ENCODE results near the gene SIK3.

SIK3 gene

DNA sequence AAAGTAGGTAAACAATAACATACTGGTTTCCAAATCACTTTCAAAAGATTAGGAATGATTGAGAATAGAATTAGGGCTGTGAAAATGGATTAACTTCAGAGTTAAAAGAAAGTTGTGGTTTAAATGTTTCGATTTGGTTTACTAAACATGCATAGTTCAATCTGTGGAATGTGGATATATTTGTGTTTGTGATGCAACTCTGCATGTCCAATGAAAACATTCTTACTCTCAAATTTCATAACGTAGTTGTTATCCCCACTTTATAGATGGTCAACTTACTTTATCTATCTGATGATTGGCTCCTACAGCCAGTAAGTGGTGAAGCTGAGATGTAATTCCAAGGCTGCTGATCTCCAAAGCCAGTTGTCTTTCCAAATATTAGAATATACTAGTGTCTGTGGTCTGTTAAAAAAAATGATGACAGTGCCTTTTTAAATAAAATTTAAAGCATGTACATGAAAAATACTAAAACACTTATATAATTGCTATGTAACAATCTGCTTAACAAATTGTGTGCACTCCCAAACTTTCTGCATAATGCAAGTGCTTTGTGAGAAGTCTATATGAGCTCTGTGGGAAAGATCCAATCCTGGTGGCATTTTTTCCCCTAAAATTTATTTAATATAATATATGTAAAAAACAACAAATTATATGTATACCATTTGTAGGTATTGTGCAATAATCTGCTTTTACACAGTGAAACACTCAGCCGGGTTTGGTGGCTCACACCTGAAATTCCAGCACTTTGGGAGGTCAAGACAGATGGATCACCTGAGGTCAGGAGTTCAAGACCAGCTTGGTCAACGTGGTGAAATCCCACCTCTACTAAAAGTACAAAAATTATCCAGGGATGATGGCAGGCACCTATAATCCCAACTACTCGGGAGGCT is 9.7 kb upstream of the SIK3 start:
- DNase-seq = no peak

DNA sequence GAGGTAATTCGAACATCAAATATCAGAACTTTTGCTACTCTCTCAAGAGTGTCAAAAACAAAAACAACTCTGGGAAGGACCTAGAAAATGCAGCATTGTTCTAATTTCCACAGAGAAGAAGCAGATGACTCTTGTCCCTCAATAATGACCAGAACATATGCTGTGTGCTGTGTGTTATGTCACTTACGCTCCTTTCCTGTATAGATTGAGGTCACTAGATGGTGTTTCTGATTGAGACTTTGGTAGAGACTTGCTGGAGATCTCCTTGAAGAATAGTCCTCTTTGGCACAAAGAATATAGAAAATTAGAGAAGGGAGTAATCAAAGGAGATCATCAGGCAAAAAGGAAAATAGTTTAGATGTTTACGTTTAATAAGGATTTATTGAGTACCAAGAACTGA is 2.3 kb upstream of the SIK3 start:
- no peak for DNase-seq

DNA sequence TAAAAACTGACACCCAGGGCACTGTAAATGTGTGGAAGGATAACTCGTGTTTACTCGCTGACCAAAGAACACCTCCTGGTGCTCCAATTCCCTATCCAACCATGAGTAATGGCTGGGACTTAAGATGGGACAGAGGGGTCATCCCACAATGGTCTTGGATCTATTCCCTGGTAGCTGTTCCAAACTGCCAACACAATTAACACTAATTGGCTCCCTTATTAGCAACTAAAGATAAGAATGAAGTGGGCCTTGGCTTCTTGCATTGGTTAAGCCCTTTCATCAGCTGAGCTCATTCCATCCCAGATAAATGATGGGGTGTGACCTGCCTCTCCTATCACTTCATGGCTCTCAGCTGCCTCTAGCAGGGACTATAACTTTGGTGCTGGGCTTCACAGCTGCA is 1.5 kb upstream of the SIK3 start:
- no peak for DNase-seq

DNA sequence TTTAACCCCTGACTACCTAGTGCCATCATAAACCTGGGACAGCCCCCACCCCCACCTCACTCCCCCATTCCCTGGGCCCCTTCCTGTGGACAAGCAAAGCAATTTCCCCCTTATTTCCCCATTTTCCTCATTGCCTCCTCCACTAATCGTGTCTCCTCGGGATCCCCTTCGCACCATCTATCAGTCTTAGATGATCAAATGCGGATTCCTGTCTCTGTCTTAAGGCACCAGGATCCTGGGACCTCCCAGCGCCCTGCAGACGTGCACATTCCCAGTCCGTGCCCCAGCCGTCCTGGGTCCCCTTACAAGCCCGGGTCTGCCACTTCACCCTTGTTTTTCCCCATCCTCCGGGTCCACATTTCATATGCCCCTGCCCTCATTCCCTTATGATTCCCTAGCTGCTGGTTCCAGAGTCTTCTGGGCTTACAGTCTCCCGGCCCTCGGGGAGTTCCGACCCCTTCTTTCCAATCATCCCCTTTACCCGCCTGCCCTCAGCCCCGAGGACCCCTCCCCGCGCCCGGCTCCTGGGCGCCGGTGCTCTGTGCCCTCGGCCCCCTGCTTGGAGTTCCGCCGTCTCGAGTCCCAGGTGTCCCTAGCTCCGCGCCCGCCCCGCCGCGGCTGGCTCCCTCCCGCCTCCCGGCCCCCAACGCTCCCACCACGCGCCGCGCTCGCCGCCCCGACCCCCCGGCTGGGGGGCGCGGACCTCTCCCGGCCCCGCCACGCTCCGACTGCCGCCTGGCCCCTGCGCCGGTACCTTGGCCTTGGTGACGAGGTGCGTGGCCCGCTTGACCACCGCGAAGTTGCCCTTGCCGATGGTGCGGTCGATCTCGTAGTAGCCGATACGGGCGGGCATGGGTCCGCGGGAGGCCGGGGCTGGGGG is 599 bp downstream of the SIK3 start:
- peak; percentile 55 to 93 for DNase-seq

DNA sequence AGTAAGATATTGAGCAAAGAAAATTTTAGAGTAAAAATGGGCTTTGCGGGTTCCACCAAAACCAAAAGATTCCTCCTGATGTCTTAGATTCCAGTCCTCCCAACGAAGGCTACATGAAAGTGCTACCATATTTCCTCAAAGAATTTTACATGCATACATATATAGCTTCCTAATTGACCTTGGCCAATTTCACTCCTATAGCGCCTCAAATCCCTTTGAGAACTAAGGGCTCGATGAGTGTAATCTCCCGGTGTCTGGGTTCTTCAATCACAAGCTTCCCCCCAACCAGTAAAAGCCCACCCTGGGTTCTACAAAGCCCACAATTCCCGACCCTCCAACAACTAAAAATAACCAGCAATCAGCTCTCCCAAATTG is 1.2 kb downstream of the SIK3 start:
- DNase-seq = peak; percentile 56 to 59

DNA sequence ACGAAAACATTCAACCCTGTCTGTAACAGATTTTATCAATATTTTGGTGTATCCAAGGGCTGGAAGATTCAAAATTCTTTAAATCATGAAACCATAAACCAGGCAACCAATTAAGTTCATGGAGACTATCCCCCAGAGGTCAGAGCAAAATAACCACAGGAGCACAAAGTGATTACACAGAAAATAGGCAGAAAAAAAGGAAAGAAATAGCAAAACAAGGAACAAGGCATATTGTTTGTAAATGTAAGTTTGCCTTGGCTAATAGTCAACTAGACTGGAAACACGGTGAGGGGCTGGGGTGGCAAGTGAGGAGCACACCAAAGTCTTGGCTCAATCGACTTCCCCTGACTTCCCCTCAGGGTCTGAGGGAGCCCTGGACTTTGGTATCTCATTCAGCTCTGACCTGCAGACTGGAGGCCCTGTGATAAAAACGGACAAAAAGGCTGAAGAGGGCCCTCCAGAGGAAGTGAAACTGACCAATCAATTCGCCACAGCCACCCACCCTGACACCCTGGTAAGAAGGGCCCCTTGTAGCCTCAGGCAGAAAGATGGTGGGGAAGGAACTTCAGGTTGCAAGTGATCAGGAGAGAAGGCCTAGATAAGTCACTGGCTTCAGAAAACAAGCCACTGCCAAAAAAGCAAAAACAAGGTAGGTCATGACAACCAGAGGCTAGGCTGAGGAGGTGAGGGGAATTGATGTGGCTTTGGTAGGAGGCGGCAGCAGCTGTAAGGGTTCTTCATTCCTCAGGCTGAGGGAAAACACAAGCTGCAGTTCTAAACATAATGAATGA is 1.8 kb downstream of the SIK3 start:
- peak; percentile 59 to 65 for DNase-seq

DNA sequence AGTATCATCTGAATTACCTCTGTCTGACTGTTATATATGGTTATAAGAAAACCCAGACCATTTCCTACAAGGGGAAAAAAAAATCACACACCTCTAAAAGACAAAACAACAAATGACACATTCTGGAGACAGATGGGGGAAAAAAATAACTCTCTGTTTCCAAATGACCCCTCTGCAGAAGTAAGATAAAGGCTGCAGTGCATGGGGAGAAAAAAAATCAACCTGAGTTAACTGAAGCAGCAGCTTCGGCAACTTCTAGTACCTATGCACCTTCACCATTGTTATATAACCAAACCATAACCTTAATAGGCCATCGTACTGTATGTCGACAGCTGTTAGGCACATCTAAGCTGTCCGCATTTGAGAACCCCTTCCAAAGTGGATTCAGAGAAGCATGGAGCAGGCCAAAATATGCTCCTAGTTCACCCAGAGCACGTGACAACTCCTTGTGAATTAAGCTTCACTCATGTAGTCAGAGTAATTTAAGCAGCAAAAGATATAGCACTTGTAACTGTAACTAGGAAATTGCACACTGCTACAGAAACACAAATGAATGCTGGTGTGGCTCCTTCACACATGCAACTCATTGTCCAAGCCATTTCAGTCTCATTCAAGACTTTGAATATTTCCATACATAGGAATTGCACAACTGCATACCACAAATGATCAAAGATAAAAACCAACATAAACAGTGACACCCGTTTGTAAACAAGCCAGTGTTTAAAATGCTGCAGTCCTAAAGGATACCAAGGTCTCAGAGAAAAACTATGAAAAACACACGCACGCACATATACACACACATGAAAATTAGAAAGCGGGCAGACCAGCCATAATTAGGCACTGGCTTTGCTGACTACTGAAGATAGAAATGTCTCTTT is 2.7 kb downstream of the SIK3 start:
- DNase-seq = peak; percentile 71 to 74

DNA sequence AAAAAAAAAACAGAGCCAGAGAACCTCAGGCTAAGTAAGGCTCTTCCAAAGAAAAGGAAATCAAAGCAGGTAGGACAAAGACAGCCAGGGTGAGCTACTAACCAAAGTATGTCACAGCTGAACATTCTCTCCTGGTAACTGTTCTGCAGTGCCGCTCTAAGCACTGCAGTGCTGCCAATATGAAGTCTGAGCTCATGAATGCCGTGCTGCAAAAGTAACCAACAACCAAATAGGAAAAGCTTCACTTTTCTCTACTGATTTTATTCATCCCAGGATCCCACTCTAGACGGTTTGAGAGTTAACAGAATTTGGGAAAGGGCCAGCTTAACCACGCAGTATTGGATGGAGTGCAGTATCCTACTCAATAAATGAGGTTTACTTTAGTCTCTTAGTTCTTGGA is 3.5 kb downstream of the SIK3 start:
- DNase-seq = no peak

DNA sequence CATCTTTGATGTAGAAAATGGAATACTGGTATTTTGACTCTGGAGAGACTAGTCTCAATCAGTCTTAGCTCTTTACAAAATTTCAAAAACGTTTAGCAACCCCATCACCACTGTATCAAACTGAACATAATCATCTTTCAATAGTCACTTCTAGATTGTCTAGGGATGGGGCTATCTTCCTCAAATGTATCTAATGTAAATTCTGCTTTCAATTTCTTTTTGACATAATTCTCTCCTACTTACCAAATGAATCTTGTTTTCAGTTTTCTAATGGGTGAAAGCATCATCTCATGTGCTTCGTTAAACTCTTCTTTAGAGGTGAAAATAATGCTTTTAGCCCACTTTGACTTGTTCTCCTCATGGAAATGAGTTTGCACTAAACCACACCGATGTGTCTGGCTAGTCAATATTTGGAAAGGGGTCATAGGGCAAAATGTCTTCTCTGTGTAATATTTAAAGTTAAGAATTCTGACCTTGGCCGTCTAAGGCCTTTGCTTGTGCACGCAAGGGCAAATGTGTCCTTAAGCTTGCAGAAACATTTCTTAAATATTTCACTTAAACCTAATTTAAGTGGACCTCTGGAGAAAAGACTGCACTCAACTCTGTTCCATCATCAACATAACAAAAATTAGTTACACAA is 5.2 kb downstream of the SIK3 start:
- no peak for DNase-seq

DNA sequence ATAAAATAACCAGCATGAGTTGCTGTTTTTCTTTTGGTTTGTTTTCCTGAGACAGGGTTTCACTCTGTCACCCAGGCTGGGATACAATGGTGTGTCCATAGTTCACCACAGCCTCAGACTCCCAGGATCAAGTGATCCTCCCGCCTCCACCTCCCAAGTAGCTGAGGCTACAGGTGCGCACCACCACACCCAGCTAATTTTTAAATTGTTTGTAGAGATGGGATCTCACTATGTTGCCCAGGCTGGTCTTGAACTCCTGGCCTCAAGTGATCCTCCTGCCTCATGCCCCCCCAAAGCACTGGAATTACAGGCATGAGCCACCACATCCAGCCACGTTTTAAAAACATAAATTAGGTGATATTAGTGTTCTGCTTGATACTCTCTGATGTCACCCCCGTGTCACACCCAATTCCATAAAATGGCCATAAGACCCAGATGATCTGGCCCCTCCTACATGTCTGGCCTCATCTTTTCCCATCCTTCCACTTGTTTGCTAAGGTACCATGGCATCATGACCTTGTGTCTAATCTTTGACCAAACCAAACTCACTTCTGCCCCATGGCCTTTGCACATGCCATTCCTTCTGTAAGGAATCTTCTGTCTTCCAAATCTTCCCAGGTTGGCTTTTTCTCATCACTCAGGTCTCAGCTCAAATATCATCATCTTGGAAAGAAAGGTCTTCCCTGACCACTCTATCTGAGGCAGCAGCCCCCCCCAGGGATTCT is 6.3 kb downstream of the SIK3 start:
- no peak for DNase-seq

DNA sequence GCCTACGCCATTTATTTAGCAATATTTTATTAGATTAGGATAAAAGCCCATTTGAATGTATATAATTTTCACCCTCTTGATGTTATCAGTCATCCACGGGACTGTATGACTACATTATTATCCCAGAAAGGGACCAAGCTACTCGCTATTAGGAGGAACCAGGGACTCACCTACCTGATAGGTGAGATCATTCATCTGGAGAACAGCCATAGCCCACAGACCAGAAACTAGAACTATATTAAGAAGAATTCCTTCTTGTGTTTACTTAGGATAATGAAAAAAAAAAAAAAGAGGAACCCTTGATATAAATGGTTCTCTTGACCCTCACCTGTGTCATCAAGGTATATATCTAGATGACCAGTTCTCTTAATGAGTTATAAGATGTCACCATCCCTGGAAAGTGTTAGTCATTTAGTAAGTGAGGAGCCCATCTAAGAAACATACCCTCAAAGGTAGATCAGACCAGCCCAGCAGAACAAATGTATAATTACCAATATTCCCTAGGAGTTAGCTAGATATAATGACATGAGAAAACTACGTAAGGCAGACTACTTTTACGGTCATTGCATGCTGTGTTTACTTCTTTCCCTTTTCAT is 8.0 kb downstream of the SIK3 start:
- DNase-seq = no peak

DNA sequence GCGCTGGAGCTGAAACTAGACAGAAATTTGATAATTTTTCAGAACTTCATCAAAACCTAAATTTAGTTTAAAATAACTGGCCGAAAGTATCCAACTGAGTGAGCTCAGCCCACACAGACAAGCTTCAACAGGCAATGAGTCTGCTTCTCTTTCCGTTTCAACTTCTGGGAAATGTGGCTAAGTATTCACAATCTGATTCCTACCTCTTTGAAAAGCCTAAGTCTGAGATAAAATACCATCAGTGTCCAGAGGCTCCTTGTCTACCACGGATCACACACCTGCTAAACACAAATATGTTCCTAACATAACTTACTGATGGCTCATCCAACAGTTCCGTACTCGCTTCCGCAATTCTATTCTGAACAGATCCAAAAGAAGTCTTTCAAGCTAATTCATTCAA is 8.5 kb downstream of the SIK3 start:
- no peak for DNase-seq

DNA sequence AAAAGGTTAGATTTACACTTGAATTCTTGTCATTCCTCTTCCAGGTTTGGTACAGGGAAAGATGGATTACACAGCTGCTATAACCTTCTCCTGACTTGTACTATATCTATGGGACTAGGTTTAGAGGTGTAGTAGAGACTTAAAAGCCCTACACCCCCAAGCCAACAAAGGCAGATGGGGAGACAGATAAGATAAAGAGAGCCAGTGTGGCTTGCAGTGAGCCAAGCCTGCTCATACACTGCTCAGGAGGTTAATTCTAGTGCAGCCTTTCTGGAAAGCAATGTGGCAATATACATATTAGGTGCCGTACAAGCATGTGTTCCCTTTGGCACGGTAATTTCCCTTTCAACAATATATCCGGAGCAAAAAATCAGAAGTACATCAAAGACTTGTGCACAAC is 10.8 kb downstream of the SIK3 start:
- DNase-seq = no peak

DNA sequence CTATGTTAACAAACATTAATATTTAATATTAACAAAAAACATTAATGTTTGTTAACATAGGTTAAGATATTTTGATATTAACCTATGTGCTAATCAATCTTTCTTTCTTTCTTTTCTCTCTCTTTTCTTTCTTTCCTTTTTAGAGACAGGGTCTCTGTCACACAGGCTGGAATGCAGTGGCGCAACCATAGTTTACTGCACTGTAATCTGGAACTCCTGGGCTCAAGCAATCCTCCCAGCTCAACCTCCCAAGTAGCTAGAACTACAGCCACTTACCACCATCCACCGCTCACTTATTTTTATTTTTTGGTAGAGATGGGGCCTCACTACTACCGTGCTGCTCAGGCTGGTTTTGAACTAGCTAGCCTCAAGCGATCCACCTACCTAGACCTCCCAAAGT is 13.2 kb downstream of the SIK3 start:
- DNase-seq = no peak

DNA sequence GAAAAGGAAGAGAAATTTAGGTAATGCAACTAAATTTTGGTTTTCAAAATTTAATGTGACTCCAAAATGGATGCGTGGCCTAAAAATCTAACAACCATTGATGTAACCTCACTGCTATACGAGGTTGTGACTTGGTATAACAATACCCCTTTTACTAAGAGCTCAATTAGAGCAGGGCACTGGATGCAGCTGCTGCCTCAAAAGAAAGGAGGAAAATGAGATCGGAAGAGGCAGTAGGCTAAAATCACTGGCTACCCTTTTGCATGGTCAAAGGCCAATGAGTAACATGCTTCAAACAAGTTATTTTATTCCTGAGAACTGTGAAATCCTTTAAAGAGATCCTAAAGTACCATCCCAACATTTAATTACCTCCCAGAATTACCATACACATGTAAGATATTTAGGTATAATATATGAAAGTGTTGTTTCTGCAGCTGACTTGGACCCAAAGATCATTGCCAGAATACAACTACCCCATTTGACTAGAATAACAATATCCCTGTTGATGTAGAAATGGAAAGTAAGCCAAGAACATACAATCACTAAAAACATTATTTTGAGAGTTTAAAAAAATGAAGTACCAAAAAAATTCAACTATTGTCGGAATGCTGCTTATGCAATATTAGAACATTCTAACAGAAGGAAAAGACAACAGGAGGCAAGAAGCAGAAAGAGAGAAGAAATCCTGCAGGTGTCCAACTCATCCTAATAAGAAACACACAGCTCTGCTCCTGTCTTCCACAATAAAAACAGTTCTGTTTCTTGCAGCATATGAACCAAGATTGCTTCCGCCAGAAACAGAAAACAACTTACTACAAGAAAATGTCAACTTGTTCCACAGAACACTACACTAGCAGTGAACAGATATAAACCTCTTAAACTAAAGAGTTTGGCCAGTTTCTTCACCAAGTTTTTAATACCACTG is 15.0 kb downstream of the SIK3 start:
- peak in 1 of 2 experiments; percentile 33 for DNase-seq

DNA sequence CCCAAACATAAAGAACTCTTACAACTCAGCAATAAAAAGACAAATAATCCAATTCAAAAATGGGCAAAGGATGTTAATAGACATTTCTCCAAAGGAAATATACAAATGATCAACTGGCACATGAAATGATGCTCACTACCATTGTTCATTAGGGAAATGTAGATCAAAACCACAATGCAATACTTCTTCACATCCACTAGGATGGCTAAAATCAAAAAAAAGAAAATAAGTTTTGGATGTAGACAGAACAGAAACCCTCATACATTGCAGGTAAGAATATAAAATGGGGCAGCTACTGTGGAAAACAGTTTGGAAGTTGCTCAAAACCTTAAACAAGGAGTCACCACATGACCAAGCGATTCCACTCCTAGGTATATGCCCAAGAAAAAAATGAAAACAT is 16.3 kb downstream of the SIK3 start:
- peak; percentile 36 to 41 for DNase-seq

DNA sequence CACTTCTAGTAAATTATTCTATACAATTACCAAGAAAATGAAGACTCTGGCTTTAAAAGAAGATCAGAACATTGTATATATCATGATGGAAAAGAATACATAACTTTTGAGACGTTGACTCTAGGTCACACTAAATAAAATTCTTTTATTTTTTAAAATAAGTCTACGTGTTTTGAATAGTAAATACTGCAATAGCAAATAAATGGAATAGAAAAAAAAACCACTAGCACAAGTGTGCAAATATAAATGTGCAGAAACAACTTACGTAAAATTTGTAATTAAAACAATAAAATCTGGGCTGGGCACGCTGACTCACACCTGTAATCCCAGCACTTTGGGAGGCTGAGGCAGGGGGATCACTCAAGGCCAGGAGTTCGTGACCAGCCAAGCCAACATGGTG is 17.9 kb downstream of the SIK3 start:
- no peak for DNase-seq

DNA sequence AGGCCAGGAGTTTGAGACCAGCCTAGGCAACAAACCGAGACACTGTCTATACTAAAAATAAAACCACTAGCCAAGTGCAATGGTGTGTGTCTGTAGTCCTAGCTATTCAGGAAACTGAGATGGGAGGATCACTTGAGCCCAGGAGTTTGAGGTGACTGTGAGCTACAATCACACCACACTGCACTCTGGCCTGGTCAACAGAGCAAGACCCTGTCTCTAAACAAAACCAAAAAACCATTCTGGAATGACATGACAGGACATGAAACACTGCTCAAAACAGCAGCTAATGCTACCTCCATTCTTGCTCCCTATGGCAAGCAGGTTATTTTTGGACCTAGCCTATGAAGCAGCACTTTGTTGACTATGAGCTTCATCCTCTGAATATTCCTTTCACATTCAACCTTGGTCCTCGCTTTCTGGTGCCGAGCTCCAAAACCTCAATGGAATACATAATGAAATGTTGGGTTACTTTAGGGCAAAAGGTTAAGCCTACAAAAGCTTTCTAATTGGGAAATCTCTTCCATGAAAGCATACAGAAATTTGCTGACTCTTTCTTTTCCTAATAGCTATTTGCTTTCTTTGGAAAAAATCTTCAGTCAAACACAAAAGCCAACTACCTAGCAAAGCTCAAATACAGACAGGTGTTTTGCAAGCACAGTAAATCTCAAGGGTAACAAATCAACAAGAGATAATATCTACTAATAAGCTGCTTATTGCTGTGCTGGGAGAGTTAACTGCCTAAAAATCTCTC is 21.1 kb downstream of the SIK3 start:
- DNase-seq = peak; percentile 24 to 38

DNA sequence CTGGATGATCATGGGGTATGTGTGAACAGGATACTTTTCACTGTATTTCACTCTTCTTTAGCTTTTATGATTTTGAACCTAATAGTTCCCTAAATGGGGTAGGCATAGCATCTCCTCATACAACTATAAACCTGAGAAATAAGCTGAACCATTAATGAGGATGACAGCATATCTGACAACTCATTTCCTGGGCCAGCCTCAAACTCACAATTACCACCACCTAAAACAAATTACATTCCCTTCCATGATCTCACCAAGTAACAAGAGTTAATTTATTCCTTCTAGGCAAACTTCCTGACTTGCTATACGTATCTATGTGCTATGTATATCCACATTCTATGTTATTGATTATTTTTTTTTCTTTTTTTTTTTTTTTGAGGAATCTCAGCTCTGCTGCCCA is 23.0 kb downstream of the SIK3 start:
- no peak for DNase-seq
